RWPE2 (cell line): ENCODE data around the gene BACE1.

ENCODE experiments used
- ATAC-seq: fragments of 200-7000 bp; cut with Tn5 transposase; 3 replicates; pipeline ENCODE4 v1.9.1; 2021; ENCODE audit warnings: low read depth
- DNase-seq: peaks from one replicate; pipeline ENCODE4 v3.0.0-alpha.2; 2020; ENCODE audit warnings: low spot score
- H3K27ac ChIP-seq: fragments of 450-650 bp; 2 replicates; pipeline ENCODE4 v1.5.1; 2017; ENCODE audit warnings: mild to moderate bottlenecking; ENCODE audit not compliant: poor library complexity, severe bottlenecking
- H3K27me3 ChIP-seq: fragments of 250-450 bp; sonication (Bioruptor Pico); 2 replicates; pipeline ENCODE4 v1.5.1; 2021; ENCODE audit warnings: mild to moderate bottlenecking, moderate library complexity; ENCODE audit not compliant: insufficient read depth, poor library complexity, severe bottlenecking
- H3K36me3 ChIP-seq: fragments of 250-450 bp; sonication (Bioruptor Pico); 2 replicates; pipeline ENCODE4 v1.5.1; 2020; ENCODE audit warnings: low read depth, mild to moderate bottlenecking, moderate library complexity
- H3K4me1 ChIP-seq: fragments of 250-450 bp; sonication (Bioruptor Pico); 2 replicates; pipeline ENCODE4 v1.5.1; 2021; ENCODE audit warnings: mild to moderate bottlenecking, moderate library complexity; ENCODE audit not compliant: insufficient read depth, poor library complexity, severe bottlenecking
- H3K4me3 ChIP-seq: fragments of 250-450 bp; sonication (Bioruptor Pico); 2 replicates; pipeline ENCODE4 v1.5.1; 2021; ENCODE audit warnings: mild to moderate bottlenecking, moderate library complexity; ENCODE audit not compliant: severe bottlenecking
- H3K9me3 ChIP-seq: fragments of 250-450 bp; sonication (Bioruptor Pico); 2 replicates; pipeline ENCODE4 v1.5.1; 2021; ENCODE audit warnings: mild to moderate bottlenecking, moderate library complexity; ENCODE audit not compliant: severe bottlenecking
- TF ChIP-seq, protein P1 (sequence below): fragments of 450-650 bp; IDR thresholded peaks from one replicate; pipeline ENCODE4 v1.5.1; 2017; ENCODE audit warnings: mild to moderate bottlenecking, moderate library complexity; ENCODE audit not compliant: poor library complexity, severe bottlenecking

The BACE1 gene

DNA sequence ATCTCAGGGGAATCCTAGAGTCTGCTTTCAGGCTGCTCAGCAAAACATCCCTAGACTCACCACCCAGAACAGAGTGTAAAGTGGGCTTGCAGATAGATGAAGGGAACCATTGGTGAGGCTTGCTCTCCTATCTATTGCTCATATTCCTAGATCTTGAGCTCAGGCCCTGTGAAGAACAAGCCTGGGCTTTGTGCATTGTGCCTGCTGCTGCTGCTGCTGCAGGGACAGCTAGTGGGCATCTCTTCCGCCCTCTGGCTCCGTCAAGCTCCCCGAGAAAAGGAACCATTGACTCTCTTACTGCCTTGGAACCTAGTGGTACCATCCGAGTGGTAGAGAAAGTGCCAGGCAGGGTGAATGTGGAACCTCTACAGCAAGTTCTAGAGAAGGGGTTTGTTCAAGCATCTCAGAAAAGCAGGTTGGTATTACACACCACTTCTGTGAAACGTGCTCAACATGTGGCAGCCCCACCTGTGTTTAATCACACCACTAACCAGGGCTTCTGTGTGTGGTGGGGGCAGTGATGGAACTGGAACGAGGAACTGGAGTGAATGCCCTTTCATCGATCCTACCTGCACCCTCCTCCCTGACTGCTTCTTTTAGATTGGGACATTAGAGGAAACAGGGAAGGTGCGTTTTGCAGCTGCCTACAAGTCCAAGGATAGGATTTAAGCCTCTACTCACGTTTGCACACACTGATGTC is 20.5 kb downstream of the BACE1 start:
- H3K4me3 ChIP-seq = no peak overlapping the region
- no peaks in the 10 kb centered on the region for H3K27me3 ChIP-seq
- no peak overlapping the region for H3K27ac ChIP-seq
- no peaks in the 10 kb centered on the region for H3K4me1 ChIP-seq
- H3K9me3 ChIP-seq = no peaks in the 10 kb centered on the region
- TF ChIP-seq, protein P1, sequence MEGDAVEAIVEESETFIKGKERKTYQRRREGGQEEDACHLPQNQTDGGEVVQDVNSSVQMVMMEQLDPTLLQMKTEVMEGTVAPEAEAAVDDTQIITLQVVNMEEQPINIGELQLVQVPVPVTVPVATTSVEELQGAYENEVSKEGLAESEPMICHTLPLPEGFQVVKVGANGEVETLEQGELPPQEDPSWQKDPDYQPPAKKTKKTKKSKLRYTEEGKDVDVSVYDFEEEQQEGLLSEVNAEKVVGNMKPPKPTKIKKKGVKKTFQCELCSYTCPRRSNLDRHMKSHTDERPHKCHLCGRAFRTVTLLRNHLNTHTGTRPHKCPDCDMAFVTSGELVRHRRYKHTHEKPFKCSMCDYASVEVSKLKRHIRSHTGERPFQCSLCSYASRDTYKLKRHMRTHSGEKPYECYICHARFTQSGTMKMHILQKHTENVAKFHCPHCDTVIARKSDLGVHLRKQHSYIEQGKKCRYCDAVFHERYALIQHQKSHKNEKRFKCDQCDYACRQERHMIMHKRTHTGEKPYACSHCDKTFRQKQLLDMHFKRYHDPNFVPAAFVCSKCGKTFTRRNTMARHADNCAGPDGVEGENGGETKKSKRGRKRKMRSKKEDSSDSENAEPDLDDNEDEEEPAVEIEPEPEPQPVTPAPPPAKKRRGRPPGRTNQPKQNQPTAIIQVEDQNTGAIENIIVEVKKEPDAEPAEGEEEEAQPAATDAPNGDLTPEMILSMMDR = no peak
- H3K36me3 ChIP-seq = no peaks in the 10 kb centered on the region
- DNase-seq = no peak
- no peak for ATAC-seq

- Histone ChIP-seq H3K4me1 (no peaks in the 10 kb centered on the region), H3K27ac (no peak overlapping the region), H3K36me3 (peaks cover 7% of the 10 kb centered on the region; the same call in 1 of the 2 replicates), H3K9me3 (no peaks in the 10 kb centered on the region), H3K4me3 (no peak overlapping the region), H3K27me3 (no peaks in the 10 kb centered on the region)
- ATAC-seq (no peak), DNase-seq (no peak)
- TF ChIP-seq, protein P1 = no peak
These were observed 23.4 kb downstream of the BACE1 start for GRCh38 chr11:117292616-117293015.

GRCh38 chr11:117290809-117291396 is 25.2 kb downstream of the BACE1 start, which contains the start of gene BACE1-AS:
TSS of gene BACE1-AS (plus strand) at chr11:117291346.
- Histone ChIP-seq H3K27me3 (no peaks in the 10 kb centered on the region), H3K4me3 (no peak within 1 kb of the TSS), H3K36me3 (peaks cover 21% of the 10 kb centered on the region), H3K4me1 (no peaks in the 10 kb centered on the region), H3K9me3 (no peaks in the 10 kb centered on the region), H3K27ac (no peak within 1 kb of the TSS)
- DNase-seq (no peak), ATAC-seq (no peak)
- TF ChIP-seq, protein P1 = no peak

DNA sequence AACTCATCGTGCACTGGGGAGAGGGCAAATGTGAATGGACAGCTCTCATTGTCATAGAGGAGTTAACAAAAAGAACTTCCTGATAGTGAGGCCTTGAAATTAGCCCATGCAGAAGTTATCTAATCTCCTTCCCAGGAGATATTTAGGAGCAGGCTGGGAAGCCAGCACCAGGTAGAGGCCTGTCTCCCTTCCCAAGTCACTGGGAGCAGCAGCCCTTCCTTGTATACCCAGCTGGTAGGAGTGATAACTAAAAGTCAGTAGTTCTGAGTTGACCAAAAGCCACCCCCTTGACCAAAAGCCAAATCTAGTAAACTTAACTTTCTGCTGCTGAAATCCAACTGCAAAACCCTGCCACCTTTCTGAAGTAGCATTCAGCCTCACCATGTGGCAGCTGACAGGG is 26.3 kb downstream of the BACE1 start:
- Histone ChIP-seq H3K4me1 (no peaks in the 10 kb centered on the region), H3K27ac (no peak overlapping the region), H3K36me3 (peaks cover 32% of the 10 kb centered on the region), H3K9me3 (no peaks in the 10 kb centered on the region), H3K27me3 (no peaks in the 10 kb centered on the region), H3K4me3 (no peak overlapping the region)
- ATAC-seq = no peak
- TF ChIP-seq, protein P1 = no peak
- DNase-seq = no peak

DNA sequence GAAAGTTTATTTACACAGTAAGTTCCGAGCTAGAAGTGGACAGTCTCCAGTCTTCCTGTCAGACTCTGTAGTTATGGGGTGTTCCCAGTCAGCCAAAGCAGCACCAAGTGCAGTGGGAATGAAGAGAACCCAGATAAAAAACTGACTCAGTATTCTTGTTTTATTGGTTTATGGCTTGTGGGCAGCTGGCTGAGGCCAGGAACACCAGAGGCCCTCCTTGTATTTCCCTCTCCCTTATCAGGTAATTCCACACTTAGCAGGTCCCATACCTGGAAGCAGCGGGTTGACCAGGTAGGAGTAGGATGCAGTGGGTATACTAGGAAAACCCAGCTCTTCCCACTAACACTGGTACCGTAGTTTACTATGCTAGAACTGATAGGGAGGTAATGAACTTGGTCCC is 28.4 kb downstream of the BACE1 start:
- Histone ChIP-seq H3K27ac (no peak overlapping the region), H3K27me3 (no peaks in the 10 kb centered on the region), H3K9me3 (no peaks in the 10 kb centered on the region), H3K4me1 (no peaks in the 10 kb centered on the region), H3K36me3 (peaks cover 52% of the 10 kb centered on the region), H3K4me3 (no peak overlapping the region)
- DNase-seq (no peak), ATAC-seq (no peak)
- TF ChIP-seq, protein P1 = no peak
